Neuron (in vitro differentiated cells): ENCODE measurements around the gene KLF5.
"Not testable (repeated sequence)": the region's sequence is repeated elsewhere in the genome, so short reads cannot be mapped to it uniquely, and the experiment has no call there.

Experiments used
- H2AFZ ChIP-seq: one replicate; pipeline ENCODE4 v1.6.1; 2013; ENCODE audit warnings: low read depth, mild to moderate bottlenecking, inconsistent platforms, low read length, moderate library complexity
- H3K27me3 ChIP-seq: one replicate; pipeline ENCODE4 v1.6.1; 2013; ENCODE audit warnings: low read length; ENCODE audit not compliant: insufficient read depth
- H3K36me3 ChIP-seq: one replicate; pipeline ENCODE4 v1.6.1; 2013; ENCODE audit warnings: low read length; ENCODE audit not compliant: insufficient read depth
- H3K4me1 ChIP-seq: one replicate; pipeline ENCODE4 v1.6.1; 2013; ENCODE audit warnings: low read length; ENCODE audit not compliant: insufficient read depth
- H3K4me3 ChIP-seq: 2 replicates; pipeline ENCODE4 v1.5.1; 2013; ENCODE audit warnings: mild to moderate bottlenecking, low read length, moderate library complexity
- H3K9me3 ChIP-seq: one replicate; pipeline ENCODE4 v1.6.1; 2013; ENCODE audit warnings: low read length

Gene KLF5

DNA sequence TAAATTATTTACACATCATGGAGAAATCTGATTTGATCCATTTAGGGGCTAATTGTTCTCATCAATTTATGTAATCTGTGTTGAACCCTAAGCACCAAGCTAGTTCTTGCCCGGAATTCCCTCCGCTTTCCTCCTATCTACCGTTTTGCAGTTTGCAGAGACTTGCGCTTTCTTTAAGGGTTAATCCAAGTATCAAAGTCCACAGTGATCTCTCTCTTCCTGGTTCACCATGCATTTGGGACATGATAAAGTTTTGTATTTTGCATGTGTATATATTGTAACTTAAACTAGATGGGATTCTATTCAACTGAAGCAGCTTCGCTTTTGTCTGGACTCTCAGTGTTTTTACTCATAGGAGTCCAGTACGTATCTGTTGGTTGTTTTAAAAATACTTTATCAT, 13.8 kb upstream of the KLF5 start:
- Histone ChIP-seq H3K36me3 (no peaks in the 10 kb centered on the region), H3K4me1 (no peaks in the 10 kb centered on the region), H3K9me3 (no peaks in the 10 kb centered on the region), H3K27me3 (no peaks in the 10 kb centered on the region), H3K4me3 (no peak overlapping the region), H2AFZ (no peak overlapping the region)

DNA sequence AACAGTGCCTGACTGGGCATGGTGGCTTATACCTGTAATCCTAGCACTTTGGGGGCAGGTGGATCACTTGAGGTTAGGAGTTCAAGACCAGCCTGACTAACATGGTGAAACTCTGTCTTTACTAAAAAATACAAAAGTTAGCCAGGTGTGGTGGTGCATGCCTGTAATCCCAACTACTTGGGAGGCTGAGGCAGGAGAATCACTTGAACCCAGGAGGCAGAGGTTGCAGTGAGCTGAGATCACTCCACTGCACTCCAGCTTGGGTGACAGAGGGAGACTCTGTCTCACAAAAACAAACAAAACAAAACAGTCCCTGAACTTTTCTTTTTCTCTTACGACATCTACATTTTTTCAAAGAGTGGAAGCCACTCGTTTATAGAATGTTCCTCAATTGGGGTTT, 10.2 kb upstream of the KLF5 start:
- not testable (repeated sequence) for H3K27me3 ChIP-seq, H2AFZ ChIP-seq, H3K36me3 ChIP-seq, H3K4me3 ChIP-seq, H3K4me1 ChIP-seq, H3K9me3 ChIP-seq

GRCh38 chr13:73054712-73055111, 4.1 kb upstream of the KLF5 start:
- H3K4me1 ChIP-seq, result peaks cover 9% of the 10 kb centered on the region

DNA sequence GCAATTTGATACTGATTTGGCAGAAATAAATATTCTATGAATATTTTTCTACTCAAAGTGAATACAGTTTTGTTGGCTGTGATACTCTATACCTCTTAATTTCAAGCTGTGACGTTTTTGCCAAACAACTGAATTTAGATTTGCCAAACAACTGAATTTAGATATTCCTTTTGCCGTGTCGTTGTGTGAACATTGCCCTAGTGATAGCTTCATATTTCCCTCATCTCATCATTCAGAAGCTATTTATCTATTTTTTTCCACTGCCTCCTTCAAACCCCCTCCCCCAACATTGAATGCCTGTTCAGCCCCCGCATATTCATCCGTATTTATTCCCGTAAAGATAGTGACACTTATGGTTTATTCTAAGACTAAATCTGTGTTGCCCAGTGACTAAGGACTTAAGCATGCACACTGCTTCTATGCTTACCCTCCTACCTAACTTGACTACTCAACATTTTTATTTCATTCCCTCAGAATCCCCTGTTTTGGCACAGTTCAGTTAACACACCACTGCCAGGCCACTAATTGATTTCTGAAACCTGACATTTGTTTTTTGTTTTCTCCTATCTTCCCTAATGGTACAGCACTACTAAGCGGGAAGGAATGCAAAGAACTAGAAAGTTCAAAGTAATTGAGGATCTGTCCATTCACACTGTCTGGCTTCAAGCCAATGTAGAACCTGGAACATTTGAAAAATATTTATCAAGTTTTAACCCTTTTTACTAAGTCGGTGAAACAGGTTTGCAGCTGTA, 2.8 kb upstream of the KLF5 start:
- Histone ChIP-seq H3K4me1 (peaks cover 9% of the 10 kb centered on the region), H3K4me3 (no peak overlapping the region), H2AFZ (no peak overlapping the region), H3K36me3 (no peaks in the 10 kb centered on the region), H3K27me3 (peaks cover 12% of the 10 kb centered on the region), H3K9me3 (no peaks in the 10 kb centered on the region)

More at GRCh38 chr13:73054712-73055111, 4.1 kb upstream of the KLF5 start:
- H3K36me3 ChIP-seq, result no peaks in the 10 kb centered on the region
- no peaks in the 10 kb centered on the region for H3K9me3 ChIP-seq
- no peak overlapping the region for H2AFZ ChIP-seq
- H3K4me3 ChIP-seq, result no peak overlapping the region
- H3K27me3 ChIP-seq, result peaks cover 9% of the 10 kb centered on the region

DNA sequence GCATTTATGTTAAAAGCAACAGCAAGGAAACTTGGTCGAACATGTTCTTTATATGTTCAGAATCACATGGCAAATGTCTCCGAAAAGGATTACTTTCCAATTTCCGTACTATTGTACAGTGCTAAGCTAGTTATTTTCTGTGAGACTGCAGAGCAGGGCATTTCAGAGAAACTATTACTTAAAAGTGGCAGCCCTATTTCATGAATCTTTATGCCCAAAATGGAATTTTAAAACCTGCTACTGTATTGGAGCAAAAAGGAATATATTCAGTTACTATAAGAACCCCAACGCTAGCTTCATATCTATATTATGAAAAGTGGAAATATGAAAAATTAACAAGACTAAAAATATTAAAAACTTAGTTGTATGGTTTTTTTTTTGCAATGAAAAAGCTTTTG, 2.2 kb upstream of the KLF5 start:
- Histone ChIP-seq H3K4me1 (peaks cover 9% of the 10 kb centered on the region), H3K9me3 (no peaks in the 10 kb centered on the region), H3K4me3 (no peak overlapping the region), H2AFZ (no peak overlapping the region), H3K27me3 (peaks cover 12% of the 10 kb centered on the region), H3K36me3 (no peaks in the 10 kb centered on the region)

DNA sequence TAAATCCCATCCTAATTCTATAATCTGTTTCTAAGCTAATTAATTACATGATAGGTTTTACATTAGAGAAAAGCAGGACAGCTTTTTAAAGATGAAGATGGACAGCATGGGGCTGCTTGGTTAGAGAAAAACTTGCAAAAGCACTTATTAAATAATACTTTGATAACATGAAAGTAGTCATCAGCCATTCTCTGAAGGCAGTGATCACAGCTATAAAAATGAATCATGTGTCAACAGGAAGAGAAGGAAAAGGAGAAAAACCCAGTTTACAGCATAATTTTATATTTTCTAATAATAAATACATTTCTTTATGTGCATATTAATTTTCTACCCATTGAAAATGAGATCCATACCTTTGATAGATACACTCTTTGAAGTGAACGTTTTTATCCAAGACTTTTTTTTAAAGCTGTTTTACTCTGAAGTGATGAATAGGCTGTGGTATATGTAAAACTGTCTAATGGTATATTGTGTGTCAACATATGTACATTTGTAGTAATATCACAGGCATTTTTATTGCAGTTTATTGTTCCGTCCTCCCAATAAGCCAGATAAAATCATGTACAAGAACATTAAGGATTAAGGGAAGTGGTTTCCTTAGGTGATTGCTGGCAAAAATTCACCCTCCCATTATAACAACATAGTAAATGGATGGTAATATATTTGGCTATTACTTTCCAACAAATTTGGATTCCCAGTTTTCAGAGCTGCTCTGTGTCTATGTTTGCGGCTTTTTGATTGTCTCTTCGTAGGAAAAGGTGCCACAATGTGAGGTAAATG, 1.3 kb upstream of the KLF5 start:
- H3K9me3 ChIP-seq, result no peaks in the 10 kb centered on the region
- no peak overlapping the region for H2AFZ ChIP-seq
- peaks cover 12% of the 10 kb centered on the region for H3K27me3 ChIP-seq
- no peak overlapping the region for H3K4me3 ChIP-seq
- peaks cover 9% of the 10 kb centered on the region for H3K4me1 ChIP-seq
- no peaks in the 10 kb centered on the region for H3K36me3 ChIP-seq

DNA sequence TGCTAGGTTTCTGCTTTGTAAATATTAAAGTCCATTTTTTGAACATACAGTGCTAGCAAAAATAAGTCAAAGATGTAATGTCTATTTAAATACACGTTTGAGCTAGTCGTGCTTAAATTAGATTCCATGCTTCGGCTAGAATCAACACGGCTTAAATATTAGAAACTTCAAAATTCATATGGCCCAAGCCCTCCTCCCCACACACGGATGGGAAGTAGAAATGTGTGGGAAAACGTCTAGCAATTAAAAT, 816 bp upstream of the KLF5 start:
- peaks cover 9% of the 10 kb centered on the region for H3K4me1 ChIP-seq
- H3K9me3 ChIP-seq, result no peaks in the 10 kb centered on the region
- no peaks in the 10 kb centered on the region for H3K36me3 ChIP-seq
- H3K27me3 ChIP-seq, result peaks cover 12% of the 10 kb centered on the region
- H3K4me3 ChIP-seq, result peak overlapping the region; percentile 67
- peak overlapping the region; percentile 68 for H2AFZ ChIP-seq

GRCh38 chr13:73058432-73058735, 421 bp upstream of the KLF5 start:
- no peaks in the 10 kb centered on the region for H3K9me3 ChIP-seq
- peaks cover 9% of the 10 kb centered on the region for H3K4me1 ChIP-seq
- peak overlapping the region; percentile 68 for H2AFZ ChIP-seq
- H3K36me3 ChIP-seq, result no peaks in the 10 kb centered on the region
- peaks cover 12% of the 10 kb centered on the region for H3K27me3 ChIP-seq
- H3K4me3 ChIP-seq, result peak overlapping the region; percentile 67

DNA sequence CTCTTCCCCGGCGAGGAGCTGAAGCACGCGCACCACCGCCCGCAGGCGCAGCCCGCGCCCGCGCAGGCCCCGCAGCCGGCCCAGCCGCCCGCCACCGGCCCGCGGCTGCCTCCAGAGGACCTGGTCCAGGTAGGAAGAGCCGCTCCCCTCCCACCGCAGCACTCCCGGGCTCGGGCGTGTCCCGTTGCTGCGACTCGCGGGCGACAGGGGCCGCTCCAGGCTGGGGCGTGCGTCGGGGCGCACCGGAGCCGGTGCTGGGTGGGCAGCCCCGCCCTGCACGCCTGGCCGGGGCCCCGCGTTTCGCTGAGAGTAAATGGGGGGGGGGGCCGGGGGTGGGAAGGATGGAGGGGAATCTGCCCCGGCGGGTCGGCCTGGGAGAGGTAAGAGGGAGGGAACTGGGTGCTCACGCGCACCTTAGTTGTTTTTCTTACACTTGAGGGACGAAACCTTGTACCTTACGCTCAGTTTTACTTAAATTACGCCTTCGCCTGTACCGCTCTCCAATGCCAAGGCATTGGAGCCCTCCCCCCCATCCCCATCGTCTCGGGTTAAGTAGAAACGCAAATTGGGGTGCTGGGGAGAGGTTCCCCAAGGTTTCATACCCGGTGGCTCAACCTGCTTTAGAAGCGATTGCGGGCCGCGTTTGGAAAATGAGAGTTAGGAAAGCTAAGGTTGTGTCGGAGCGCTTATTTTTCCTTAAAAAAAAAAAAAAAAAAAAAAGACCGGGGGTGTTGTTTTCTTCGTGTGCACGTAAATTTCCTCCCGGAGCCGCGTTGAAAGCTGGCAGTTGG, 850 bp downstream of the KLF5 start:
- peak overlapping the region; percentile 67 for H3K4me3 ChIP-seq
- peak overlapping the region; percentile 68 for H2AFZ ChIP-seq
- H3K27me3 ChIP-seq, result peaks cover 12% of the 10 kb centered on the region
- no peaks in the 10 kb centered on the region for H3K9me3 ChIP-seq
- H3K4me1 ChIP-seq, result peaks cover 8% of the 10 kb centered on the region
- no peaks in the 10 kb centered on the region for H3K36me3 ChIP-seq

GRCh38 chr13:73060251-73061160, 1.7 kb downstream of the KLF5 start:
- Histone ChIP-seq H3K27me3 (peaks cover 12% of the 10 kb centered on the region), H2AFZ (no peak overlapping the region), H3K4me3 (no peak overlapping the region), H3K9me3 (no peaks in the 10 kb centered on the region), H3K36me3 (no peaks in the 10 kb centered on the region), H3K4me1 (peaks cover 11% of the 10 kb centered on the region)

- H3K4me3 ChIP-seq, result no peak overlapping the region
Observed at GRCh38 chr13:73061473-73061872, 2.7 kb downstream of the KLF5 start.

DNA sequence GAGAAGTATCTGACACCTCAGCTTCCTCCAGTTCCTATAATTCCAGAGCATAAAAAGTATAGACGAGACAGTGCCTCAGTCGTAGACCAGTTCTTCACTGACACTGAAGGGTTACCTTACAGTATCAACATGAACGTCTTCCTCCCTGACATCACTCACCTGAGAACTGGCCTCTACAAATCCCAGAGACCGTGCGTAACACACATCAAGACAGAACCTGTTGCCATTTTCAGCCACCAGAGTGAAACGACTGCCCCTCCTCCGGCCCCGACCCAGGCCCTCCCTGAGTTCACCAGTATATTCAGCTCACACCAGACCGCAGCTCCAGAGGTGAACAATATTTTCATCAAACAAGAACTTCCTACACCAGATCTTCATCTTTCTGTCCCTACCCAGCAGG, 3.1 kb downstream of the KLF5 start:
- no peaks in the 10 kb centered on the region for H3K36me3 ChIP-seq
- peaks cover 11% of the 10 kb centered on the region for H3K4me1 ChIP-seq
- peaks cover 12% of the 10 kb centered on the region for H3K27me3 ChIP-seq
- no peaks in the 10 kb centered on the region for H3K9me3 ChIP-seq
- H3K4me3 ChIP-seq, result no peak overlapping the region
- H2AFZ ChIP-seq, result no peak overlapping the region

More at GRCh38 chr13:73061473-73061872, 2.7 kb downstream of the KLF5 start:
- Histone ChIP-seq H3K9me3 (no peaks in the 10 kb centered on the region), H2AFZ (no peak overlapping the region), H3K36me3 (no peaks in the 10 kb centered on the region), H3K27me3 (peaks cover 12% of the 10 kb centered on the region), H3K4me1 (peaks cover 11% of the 10 kb centered on the region)
